HEK293 (cell line): ENCODE measurements around the gene APOL3.
"Not testable (repeated sequence)": the region's sequence is repeated elsewhere in the genome, so short reads cannot be mapped to it uniquely, and the experiment has no call there.

Experiments
- CTCF ChIA-PET: fragments of 350-600 bp; formaldehyde crosslinking; extraction: SDS; loops from one replicate; lab custom pipeline; 2021; ENCODE audit warnings: antibody characterized with exemption; lab: Yijun Ruan, JAX
- POLR2A ChIA-PET: fragments of 300-600 bp; formaldehyde crosslinking; extraction: SDS; loops from one replicate; lab custom pipeline; 2020; ENCODE audit warnings: antibody characterized with exemption, inconsistent platforms; lab: Yijun Ruan, JAX
- H3K27ac ChIP-seq: fragments of 200-500 bp; sonication (Bioruptor generic); 2 replicates; pipeline ENCODE4 v1.5.1; 2014; ENCODE audit warnings: low read depth, low read length, control low read depth, inconsistent platforms; ENCODE audit errors: extremely low read depth
- H3K36me3 ChIP-seq, 2 experiments: fragments of 200-500 bp in 1 of 2; sonication (Bioruptor generic) in 1 of 2; 1 replicate in 1 of 2; 2 replicates in 1 of 2; pipeline ENCODE4 v1.5.1; 2014 to 2017; ENCODE audit warnings: inconsistent platforms in 2 of 2, low read length in 2 of 2; ENCODE audit not compliant: control insufficient read depth in 2 of 2, insufficient read depth in 1 of 2
- H3K4me1 ChIP-seq: fragments of 200-500 bp; sonication (Bioruptor generic); 2 replicates; pipeline ENCODE4 v1.5.1; 2014; ENCODE audit warnings: mild to moderate bottlenecking, low read length, inconsistent platforms; ENCODE audit not compliant: control insufficient read depth, insufficient read depth
- H3K4me3 ChIP-seq: 2 replicates; pipeline ENCODE4 v1.5.1; 2011; ENCODE audit warnings: low read depth, mild to moderate bottlenecking, control low read depth, low read length, moderate library complexity
- H3K9me3 ChIP-seq: fragments of 200-500 bp; sonication (Bioruptor generic); 2 replicates; pipeline ENCODE4 v1.5.1; 2014; ENCODE audit warnings: low read depth, low read length, inconsistent platforms; ENCODE audit not compliant: control insufficient read depth, insufficient read depth
- KLF16 ChIP-seq: fragments of 450-650 bp; formaldehyde crosslinking; IDR thresholded peaks from 2 replicates; pipeline ENCODE4 v1.5.1; 2017; ENCODE audit warnings: missing biosample characterization, missing genetic modification characterization
- MEIS1 ChIP-seq: sonication (generic); formaldehyde crosslinking; IDR thresholded peaks from 2 replicates; pipeline ENCODE4 v1.8.1; 2022; ENCODE audit warnings: missing genetic modification reagents, mild to moderate bottlenecking, borderline replicate concordance
- ZBTB21 ChIP-seq: fragments of 450-650 bp; formaldehyde crosslinking; IDR thresholded peaks from 2 replicates; pipeline ENCODE4 v1.5.1; 2017; ENCODE audit warnings: missing biosample characterization, missing genetic modification characterization
- ZNF16 ChIP-seq: fragments of 450-650 bp; formaldehyde crosslinking; IDR thresholded peaks from 2 replicates; pipeline ENCODE4 v1.5.1; 2016; ENCODE audit warnings: low read depth, missing biosample characterization, missing genetic modification characterization
- ZNF221 ChIP-seq: fragments of 450-650 bp; formaldehyde crosslinking; IDR thresholded peaks from 2 replicates; pipeline ENCODE4 v1.5.1; 2017; ENCODE audit warnings: missing biosample characterization, missing genetic modification characterization, borderline replicate concordance
- ZNF311 ChIP-seq: fragments of 450-650 bp; formaldehyde crosslinking; IDR thresholded peaks from 2 replicates; pipeline ENCODE4 v1.5.1; 2017; ENCODE audit warnings: missing biosample characterization, missing genetic modification characterization, borderline replicate concordance
- ZNF366 ChIP-seq: fragments of 450-650 bp; formaldehyde crosslinking; conservative IDR thresholded peaks from 2 replicates; pipeline ENCODE4 v1.5.1; 2016; ENCODE audit warnings: missing biosample characterization, missing genetic modification characterization
- ZNF37A ChIP-seq: fragments of 450-650 bp; IDR thresholded peaks from 2 replicates; pipeline ENCODE4 v1.5.1; 2018; ENCODE audit warnings: missing biosample characterization, missing genetic modification characterization
- ZNF416 ChIP-seq: fragments of 450-650 bp; formaldehyde crosslinking; IDR thresholded peaks from 2 replicates; pipeline ENCODE4 v1.5.1; 2016; ENCODE audit warnings: missing biosample characterization, missing genetic modification characterization
- ZNF544 ChIP-seq: fragments of 450-650 bp; formaldehyde crosslinking; IDR thresholded peaks from 2 replicates; pipeline ENCODE4 v1.5.0; 2017; ENCODE audit warnings: missing biosample characterization, missing genetic modification characterization
- ZNF549 ChIP-seq: fragments of 450-650 bp; IDR thresholded peaks from 2 replicates; pipeline ENCODE4 v1.5.1; 2018; ENCODE audit warnings: missing biosample characterization, missing genetic modification characterization, mild to moderate bottlenecking, inconsistent platforms, moderate library complexity
- ZNF558 ChIP-seq: fragments of 450-650 bp; formaldehyde crosslinking; IDR thresholded peaks from 2 replicates; pipeline ENCODE4 v1.5.1; 2016; ENCODE audit warnings: missing biosample characterization, missing genetic modification characterization
- ZNF561 ChIP-seq: fragments of 450-650 bp; IDR thresholded peaks from 2 replicates; pipeline ENCODE4 v1.5.1; 2018; ENCODE audit warnings: missing biosample characterization, missing genetic modification characterization, borderline replicate concordance
- ZNF660 ChIP-seq: fragments of 450-650 bp; IDR thresholded peaks from 2 replicates; pipeline ENCODE4 v1.5.1; 2018; ENCODE audit warnings: missing biosample characterization, mild to moderate bottlenecking, missing genetic modification characterization
- ZNF776 ChIP-seq: fragments of 450-650 bp; formaldehyde crosslinking; IDR thresholded peaks from 2 replicates; pipeline ENCODE4 v1.5.0; 2017; ENCODE audit warnings: missing biosample characterization, missing genetic modification characterization, borderline replicate concordance
- TF ChIP-seq, protein P1 (sequence below): sonication (generic); formaldehyde crosslinking; IDR thresholded peaks from 2 replicates; pipeline ENCODE4 v1.8.1; 2022; ENCODE audit warnings: mild to moderate bottlenecking, moderate library complexity, missing genetic modification reagents
- TF ChIP-seq, protein P2 (sequence below): fragments of 450-650 bp; formaldehyde crosslinking; IDR thresholded peaks from 2 replicates; pipeline ENCODE4 v1.5.1; 2016; ENCODE audit warnings: missing biosample characterization, missing genetic modification characterization

The APOL3 gene

DNA sequence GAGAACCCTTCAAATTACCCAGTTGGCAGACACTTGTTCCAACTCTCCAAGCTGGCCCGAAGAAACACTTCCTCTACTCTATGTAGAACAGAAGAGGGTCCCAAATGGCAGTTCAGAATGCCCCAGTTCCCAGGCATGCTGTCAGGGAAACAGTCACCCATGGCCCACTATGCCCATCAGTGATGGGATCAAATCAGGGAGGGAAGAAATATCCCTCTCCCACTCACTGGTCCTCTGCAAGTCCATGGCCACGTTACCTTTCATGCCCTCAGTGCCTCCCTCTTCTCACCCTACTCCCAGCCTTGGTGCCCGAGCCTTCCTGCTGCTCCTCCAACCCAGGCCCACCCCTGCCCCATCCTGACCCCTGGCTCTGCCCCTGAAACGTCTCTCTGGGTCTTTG lies 16.6 kb downstream of the APOL3 start (continued):
- TF ChIP-seq, protein P1, sequence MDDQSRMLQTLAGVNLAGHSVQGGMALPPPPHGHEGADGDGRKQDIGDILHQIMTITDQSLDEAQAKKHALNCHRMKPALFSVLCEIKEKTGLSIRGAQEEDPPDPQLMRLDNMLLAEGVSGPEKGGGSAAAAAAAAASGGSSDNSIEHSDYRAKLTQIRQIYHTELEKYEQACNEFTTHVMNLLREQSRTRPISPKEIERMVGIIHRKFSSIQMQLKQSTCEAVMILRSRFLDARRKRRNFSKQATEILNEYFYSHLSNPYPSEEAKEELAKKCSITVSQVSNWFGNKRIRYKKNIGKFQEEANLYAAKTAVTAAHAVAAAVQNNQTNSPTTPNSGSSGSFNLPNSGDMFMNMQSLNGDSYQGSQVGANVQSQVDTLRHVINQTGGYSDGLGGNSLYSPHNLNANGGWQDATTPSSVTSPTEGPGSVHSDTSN (CRISPR knock-in tag), result no peak
- TF ChIP-seq ZNF311 (tag by site-specific recombination) (no peak), ZNF37A (no peak)

DNA sequence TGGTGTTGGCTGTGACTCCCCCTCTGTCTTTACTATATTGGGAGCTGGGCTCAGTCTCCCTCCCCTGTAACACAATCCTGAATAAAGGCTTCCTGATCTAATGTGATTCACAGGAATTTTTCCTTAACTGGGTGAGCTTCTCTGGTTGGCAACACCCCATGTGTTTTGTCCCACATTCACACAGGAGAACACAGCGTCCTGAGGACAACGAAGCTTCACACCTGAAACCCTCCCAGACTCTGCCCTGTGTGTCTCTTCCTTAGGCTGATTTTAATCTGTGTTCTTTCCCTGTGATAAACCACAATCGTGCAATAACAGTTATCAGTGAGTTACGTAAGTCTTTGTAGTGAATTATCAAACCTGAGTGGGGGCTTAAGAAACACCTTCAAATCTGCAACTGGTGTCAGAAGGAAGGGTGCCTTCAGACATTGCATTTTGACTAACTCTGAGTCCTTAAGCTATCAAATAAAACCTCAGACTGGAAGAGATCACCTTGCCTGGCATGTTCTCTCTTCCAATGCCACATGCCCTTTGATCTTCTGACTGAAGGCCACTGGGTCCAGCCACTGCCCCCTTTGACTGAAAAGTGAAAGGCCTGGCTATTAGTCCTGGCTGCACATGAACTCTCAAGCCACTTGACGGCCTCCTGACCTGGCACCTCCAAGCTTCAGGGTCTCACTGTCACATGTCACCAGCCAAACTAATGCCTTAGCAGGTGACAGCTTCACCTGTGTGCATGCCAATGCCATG lies 17.3 kb downstream of the APOL3 start:
- H3K4me3 ChIP-seq, result no peak overlapping the region
- H3K27ac ChIP-seq, result no peak overlapping the region
- CTCF ChIA-PET, result interaction anchor here (0.7 to 7.7 kb wide), 7 partner anchors 9 to 134 kb away, joined by 3 to 63 read pairs (median 4); partner anchors contain the start of gene APOL2
- H3K4me1 ChIP-seq, result no peaks in the 10 kb centered on the region
- H3K36me3 ChIP-seq, result no peaks in the 10 kb centered on the region
- TF ChIP-seq ZNF558 (tag by site-specific recombination), result no peak
- TF ChIP-seq ZNF549 (tag by site-specific recombination), result no peak
- no peak for TF ChIP-seq ZNF561
- no peak for TF ChIP-seq MEIS1 (CRISPR knock-in tag)
- TF ChIP-seq ZNF221 (tag by site-specific recombination), result no peak
- TF ChIP-seq KLF16 (tag by site-specific recombination), result no peak
- no peak for TF ChIP-seq ZBTB21 (tag by site-specific recombination)
- TF ChIP-seq, protein P2, sequence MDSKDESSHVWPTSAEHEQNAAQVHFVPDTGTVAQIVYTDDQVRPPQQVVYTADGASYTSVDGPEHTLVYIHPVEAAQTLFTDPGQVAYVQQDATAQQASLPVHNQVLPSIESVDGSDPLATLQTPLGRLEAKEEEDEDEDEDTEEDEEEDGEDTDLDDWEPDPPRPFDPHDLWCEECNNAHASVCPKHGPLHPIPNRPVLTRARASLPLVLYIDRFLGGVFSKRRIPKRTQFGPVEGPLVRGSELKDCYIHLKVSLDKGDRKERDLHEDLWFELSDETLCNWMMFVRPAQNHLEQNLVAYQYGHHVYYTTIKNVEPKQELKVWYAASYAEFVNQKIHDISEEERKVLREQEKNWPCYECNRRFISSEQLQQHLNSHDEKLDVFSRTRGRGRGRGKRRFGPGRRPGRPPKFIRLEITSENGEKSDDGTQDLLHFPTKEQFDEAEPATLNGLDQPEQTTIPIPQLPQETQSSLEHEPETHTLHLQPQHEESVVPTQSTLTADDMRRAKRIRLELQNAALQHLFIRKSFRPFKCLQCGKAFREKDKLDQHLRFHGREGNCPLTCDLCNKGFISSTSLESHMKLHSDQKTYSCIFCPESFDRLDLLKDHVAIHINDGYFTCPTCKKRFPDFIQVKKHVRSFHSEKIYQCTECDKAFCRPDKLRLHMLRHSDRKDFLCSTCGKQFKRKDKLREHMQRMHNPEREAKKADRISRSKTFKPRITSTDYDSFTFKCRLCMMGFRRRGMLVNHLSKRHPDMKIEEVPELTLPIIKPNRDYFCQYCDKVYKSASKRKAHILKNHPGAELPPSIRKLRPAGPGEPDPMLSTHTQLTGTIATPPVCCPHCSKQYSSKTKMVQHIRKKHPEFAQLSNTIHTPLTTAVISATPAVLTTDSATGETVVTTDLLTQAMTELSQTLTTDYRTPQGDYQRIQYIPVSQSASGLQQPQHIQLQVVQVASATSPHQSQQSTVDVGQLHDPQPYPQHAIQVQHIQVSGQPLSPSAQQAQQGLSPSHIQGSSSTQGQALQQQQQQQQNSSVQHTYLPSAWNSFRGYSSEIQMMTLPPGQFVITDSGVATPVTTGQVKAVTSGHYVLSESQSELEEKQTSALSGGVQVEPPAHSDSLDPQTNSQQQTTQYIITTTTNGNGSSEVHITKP (tag by site-specific recombination), result no peak
- H3K9me3 ChIP-seq, result no peaks in the 10 kb centered on the region
- POLR2A ChIA-PET, result interaction anchor here (0.5 kb wide), 1 partner anchor 39 kb away, joined by 3 read pairs; no protein-coding TSS in a partner anchor

DNA sequence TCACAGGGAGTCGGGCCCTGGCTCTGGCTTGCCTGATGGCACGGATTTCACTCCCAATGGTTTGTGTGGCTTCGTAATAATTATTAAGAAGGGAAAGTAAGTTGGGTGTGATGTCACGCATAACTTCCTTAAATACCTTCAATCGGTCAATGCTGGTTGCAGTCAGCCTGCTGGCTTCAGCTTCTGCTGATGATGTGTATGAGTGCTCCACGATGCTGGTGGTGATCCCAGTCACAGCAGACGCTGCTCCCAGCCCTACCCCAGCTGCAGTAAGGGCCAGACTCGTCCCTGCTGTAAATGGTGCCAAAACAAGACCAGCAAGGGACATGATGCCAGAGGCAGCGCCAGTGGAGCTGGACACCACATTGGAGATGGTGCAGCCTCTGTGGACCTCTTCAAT lies 19.1 kb downstream of the APOL3 start:
- H3K27ac ChIP-seq, result no peak overlapping the region
- POLR2A ChIA-PET, result interaction anchor here (0.5 kb wide), 1 partner anchor 13 kb away, joined by 3 read pairs; no protein-coding TSS in a partner anchor
- H3K36me3 ChIP-seq, result no peaks in the 10 kb centered on the region
- no peaks in the 10 kb centered on the region for H3K9me3 ChIP-seq
- TF ChIP-seq ZNF660 (tag by site-specific recombination) (no peak), ZNF366 (no peak), ZNF16 (tag by site-specific recombination) (no peak), ZNF544 (no peak), ZNF776 (no peak), ZNF416 (tag by site-specific recombination) (no peak)
- H3K4me1 ChIP-seq, result no peaks in the 10 kb centered on the region
- no peak overlapping the region for H3K4me3 ChIP-seq
- CTCF ChIA-PET, result interaction anchor here (0.6 to 3.3 kb wide), 12 partner anchors 10 to 370 kb away, joined by 3 to 12 read pairs (median 4); partner anchors contain the start of gene APOL3

DNA sequence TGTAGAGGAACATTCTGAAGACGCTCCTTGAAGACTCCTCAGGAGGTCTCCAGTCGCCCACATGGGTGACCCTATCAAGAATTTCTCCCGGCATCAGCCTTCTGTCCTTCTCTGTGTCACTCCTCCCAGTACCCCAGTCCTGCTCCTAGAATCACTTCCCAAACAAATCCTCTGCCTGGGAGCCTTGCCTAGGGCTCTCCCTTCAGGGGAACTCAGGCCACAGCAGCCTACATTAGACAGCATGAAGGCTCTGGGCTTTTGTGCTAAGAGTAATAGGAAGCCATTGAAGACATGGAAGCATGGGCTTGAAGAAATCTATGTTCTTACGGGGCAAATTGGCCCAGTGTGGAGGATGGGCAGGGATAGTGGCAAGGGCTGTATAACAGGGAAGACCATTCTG lies 21.8 kb downstream of the APOL3 start:
- H3K36me3 ChIP-seq, POLR2A ChIA-PET, H3K9me3 ChIP-seq, H3K27ac ChIP-seq, H3K4me1 ChIP-seq, H3K4me3 ChIP-seq, CTCF ChIA-PET: not testable (repeated sequence)
